22Rv1 (cell line): Measurements from ENCODE around the gene CXCL9.
"Not testable (repeated sequence)": the region's sequence is repeated elsewhere in the genome, so short reads cannot be mapped to it uniquely, and the experiment has no call there.

Experiments
- H3K27ac ChIP-seq: fragments of 450-650 bp; 2 replicates; pipeline ENCODE4 v1.5.1; 2017
- ZFX ChIP-seq: fragments of 450-650 bp; IDR thresholded peaks from 2 replicates; pipeline ENCODE4 v1.6.1; 2017; ENCODE audit warnings: antibody characterized with exemption, borderline replicate concordance
- TF ChIP-seq, protein P1 (sequence below): fragments of 450-650 bp; IDR thresholded peaks from 2 replicates; pipeline ENCODE4 v1.5.1; 2017; ENCODE audit warnings: mild to moderate bottlenecking

CXCL9 gene

DNA sequence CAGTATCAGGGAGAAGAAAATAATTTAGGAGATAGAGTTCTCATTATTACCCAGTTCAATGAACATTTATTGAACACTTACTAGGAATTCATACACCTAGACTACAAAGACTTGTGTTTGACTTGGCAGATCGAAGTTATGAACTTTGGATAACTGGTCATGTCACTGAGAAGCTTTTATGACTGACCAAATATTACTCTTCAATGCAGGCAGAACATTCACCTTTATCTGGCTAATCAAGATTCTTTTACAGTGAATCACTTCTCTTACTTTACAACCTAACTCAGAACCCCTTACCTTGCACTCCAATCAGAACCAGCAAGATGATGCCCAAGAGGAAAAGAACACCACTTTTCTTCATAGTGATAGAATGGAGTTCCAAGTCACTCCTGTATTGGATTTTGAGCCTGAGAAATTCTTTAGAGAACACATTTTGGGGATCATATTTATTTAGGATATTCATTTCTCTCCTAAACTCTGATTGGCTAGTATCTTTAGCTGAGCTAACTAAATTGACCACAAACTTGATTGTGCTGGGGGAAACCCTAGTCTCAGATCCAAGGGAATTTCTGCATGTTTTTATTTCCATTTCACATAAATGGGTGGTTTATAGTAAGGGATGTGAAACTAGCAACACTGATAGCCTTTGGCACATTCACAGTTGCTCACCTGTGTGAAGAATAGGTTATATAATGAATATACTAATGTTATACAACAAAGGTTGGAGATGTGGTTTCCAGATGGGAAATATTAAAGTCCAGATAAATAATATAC is at the start of gene CXCL9:
CXCL9 (minus strand) TSS at position 421 of the 774 bp plus-strand sequence; CDS start at position 361, 60 bp downstream.
- H3K27ac ChIP-seq, result no peak within 1 kb of the TSS
- TF ChIP-seq ZFX, result no peak
- TF ChIP-seq, protein P1, sequence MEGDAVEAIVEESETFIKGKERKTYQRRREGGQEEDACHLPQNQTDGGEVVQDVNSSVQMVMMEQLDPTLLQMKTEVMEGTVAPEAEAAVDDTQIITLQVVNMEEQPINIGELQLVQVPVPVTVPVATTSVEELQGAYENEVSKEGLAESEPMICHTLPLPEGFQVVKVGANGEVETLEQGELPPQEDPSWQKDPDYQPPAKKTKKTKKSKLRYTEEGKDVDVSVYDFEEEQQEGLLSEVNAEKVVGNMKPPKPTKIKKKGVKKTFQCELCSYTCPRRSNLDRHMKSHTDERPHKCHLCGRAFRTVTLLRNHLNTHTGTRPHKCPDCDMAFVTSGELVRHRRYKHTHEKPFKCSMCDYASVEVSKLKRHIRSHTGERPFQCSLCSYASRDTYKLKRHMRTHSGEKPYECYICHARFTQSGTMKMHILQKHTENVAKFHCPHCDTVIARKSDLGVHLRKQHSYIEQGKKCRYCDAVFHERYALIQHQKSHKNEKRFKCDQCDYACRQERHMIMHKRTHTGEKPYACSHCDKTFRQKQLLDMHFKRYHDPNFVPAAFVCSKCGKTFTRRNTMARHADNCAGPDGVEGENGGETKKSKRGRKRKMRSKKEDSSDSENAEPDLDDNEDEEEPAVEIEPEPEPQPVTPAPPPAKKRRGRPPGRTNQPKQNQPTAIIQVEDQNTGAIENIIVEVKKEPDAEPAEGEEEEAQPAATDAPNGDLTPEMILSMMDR, result no peak

DNA sequence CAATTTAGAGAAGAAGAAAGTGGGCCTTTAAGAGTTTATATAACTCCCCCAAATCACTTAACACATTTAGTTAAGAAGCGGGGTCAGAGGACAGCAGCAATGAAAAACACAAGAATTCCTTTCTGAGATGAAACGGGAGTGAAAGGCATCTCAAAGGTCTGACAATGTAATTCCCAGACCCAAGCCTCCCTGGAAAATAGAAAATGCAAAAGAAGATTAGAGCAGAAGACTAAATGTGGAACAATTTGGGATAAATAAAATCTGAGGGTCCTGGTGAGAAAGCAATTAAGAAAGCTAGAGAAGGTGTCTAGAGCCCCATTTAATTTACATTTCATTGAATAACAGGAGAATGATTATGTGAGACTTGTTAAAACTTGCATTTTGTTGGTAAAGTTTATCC is 48.1 kb upstream of the CXCL9 start:
- TF ChIP-seq, protein P1, result no peak
- TF ChIP-seq ZFX, result no peak
- no peak overlapping the region for H3K27ac ChIP-seq

GRCh38 chr4:76055016-76055415 is 47.7 kb upstream of the CXCL9 start:
- no peak for TF ChIP-seq ZFX
- TF ChIP-seq, protein P1, result no peak
- no peak overlapping the region for H3K27ac ChIP-seq

DNA sequence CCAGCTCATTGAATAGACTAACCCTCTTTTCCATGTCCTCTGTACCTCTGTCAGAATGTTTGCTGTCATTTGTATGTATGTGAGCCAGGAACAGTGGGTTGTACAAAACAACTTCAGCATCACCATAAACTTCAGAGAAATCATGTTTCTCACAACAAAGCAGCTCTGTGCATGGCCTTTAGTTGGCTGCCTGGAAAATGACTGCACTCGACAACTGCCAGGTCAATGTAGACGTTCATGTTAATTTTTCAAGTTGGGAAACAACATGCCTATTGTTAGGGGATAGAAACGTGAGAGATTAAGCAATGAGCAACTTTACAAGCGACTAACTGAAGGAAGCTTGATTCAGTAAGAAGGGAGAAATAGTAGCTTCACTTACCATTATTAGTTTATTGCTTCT is 46.4 kb upstream of the CXCL9 start:
- TF ChIP-seq ZFX, result no peak
- TF ChIP-seq, protein P1, result no peak
- no peak overlapping the region for H3K27ac ChIP-seq

DNA sequence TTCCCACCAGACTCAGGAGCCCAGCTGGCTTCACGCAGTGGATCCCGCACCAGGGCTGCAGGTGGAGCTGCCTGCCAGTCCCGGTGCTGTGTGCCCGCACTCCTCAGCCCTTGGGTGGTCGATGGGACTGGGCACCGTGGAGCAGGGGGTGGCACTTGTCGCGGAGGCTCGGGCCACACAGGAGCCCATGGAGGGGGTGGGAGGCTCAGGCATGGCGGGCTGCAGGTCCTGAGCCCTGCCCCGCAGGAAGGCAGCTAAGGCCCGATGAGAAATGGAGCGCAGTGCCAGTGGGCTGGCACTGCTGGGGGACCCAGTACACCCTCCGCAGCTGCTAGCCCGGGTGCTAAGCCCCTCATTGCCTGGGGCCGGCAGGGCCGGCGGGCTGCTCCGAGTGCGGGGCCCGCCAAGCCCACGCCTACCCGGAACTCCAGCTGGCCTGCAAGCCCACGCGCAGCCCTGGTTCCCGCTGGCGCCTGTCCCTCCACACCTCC is 43.3 kb upstream of the CXCL9 start:
- H3K27ac ChIP-seq, result not testable (repeated sequence)

- not testable (repeated sequence) for H3K27ac ChIP-seq
Measured at GRCh38 chr4:76049860-76050416, 42.6 kb upstream of the CXCL9 start.

DNA sequence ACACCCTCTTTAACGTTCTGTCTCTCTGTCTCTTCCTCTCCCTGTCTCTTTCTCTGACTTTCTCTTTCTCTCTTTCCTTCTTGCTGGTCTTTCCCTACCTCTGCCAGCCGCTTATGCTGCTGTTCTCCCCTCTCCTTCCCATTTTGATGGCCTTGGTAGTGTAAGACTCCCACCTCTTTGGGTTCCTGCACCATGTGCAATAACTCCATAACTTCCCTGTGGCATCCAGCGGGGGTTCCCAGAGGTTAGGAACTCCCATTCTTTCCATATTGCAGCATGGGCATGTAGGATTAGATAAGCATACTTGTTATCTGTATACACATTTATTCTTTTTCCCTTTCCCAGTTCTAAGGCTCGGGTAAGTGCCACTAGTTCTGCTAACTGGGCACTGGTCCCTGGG is 37.4 kb upstream of the CXCL9 start:
- not testable (repeated sequence) for H3K27ac ChIP-seq

GRCh38 chr4:76043306-76043705 is 36.0 kb upstream of the CXCL9 start:
- not testable (repeated sequence) for H3K27ac ChIP-seq

DNA sequence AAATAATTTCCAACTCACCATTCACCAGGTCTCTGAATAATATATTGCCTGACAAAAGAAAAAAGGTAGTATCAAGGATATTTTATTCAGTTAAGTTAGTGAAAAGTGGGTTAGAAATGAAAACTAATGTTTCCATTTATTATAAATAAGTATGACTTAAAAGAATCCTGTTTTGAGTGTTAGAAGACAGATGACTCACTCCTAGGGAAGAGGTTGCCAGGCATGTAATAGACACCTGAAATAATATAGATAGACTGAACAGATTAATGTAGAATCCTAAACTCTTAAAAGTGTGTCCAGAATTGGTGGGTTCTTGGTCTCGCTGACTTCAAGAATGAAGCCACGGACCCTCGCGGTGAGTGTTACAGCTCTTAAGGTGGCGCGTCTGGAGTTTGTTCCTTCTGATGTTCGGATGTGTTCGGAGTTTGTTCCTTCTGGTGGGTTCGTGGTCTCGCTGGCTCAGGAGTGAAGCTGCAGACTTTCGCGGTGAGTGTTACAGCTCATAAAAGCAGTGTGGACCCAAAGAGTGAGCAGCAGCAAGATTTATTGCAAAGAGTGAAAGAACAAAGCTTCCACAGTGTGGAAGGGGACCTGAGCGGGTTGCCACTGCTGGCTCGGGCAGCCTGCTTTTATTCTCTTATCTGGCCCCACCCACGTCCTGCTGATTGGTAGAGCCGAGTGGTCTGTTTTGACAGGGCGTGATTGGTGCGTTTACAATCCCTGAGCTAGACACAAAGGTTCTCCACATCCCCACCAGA is 35.1 kb upstream of the CXCL9 start:
- not testable (repeated sequence) for H3K27ac ChIP-seq

GRCh38 chr4:76036855-76037254 is 29.5 kb upstream of the CXCL9 start:
- TF ChIP-seq, protein P1, result no peak
- TF ChIP-seq ZFX, result no peak
- H3K27ac ChIP-seq, result no peak overlapping the region
